22Rv1 (cell line): ENCODE results near the gene GRPEL1.

Experiments
- CTCF ChIP-seq: fragments of 450-650 bp; IDR thresholded peaks from 2 replicates; pipeline ENCODE4 v1.5.1; 2017; ENCODE audit warnings: mild to moderate bottlenecking
- ZFX ChIP-seq: fragments of 450-650 bp; IDR thresholded peaks from 2 replicates; pipeline ENCODE4 v1.6.1; 2017; ENCODE audit warnings: antibody characterized with exemption, borderline replicate concordance

- TF ChIP-seq CTCF (no peak), ZFX (no peak)
Observed at GRCh38 chr4:7054106-7054880, 13.6 kb downstream of the GRPEL1 start.
